ENCODE data around the gene BMI1.

Gene BMI1

GRCh38 chr10:22325272-22326144 is 4.6 kb downstream of the BMI1 start:
- TF ChIP-seq MYC (IDR thresholded peaks at IDR 0.05; ENCODE audit: low read depth, low read length) = no peak
- no peak for TF ChIP-seq MAX (IDR thresholded peaks at IDR 0.05; ENCODE audit: low read depth, low read length)
- no peak for TF ChIP-seq POLR2A (IDR thresholded peaks at IDR 0.05; ENCODE audit: extremely low read depth, insufficient read length)
- TF ChIP-seq, protein P1, sequence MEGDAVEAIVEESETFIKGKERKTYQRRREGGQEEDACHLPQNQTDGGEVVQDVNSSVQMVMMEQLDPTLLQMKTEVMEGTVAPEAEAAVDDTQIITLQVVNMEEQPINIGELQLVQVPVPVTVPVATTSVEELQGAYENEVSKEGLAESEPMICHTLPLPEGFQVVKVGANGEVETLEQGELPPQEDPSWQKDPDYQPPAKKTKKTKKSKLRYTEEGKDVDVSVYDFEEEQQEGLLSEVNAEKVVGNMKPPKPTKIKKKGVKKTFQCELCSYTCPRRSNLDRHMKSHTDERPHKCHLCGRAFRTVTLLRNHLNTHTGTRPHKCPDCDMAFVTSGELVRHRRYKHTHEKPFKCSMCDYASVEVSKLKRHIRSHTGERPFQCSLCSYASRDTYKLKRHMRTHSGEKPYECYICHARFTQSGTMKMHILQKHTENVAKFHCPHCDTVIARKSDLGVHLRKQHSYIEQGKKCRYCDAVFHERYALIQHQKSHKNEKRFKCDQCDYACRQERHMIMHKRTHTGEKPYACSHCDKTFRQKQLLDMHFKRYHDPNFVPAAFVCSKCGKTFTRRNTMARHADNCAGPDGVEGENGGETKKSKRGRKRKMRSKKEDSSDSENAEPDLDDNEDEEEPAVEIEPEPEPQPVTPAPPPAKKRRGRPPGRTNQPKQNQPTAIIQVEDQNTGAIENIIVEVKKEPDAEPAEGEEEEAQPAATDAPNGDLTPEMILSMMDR (IDR thresholded peaks at IDR 0.05; ENCODE audit: low read depth, low read length) = no peak
- peak; percentile 36 for DNase-seq (ENCODE audit: low read depth)
- peak overlapping the region; percentile 64 for H3K4me3 ChIP-seq (ENCODE audit: low read depth, low read length)

- DNase-seq (ENCODE audit: low read depth) = no peak
- TF ChIP-seq, protein P1 (IDR thresholded peaks at IDR 0.05; ENCODE audit: low read depth, low read length) = no peak
- TF ChIP-seq POLR2A (IDR thresholded peaks at IDR 0.05; ENCODE audit: extremely low read depth, insufficient read length) = no peak
- no peak for TF ChIP-seq MAX (IDR thresholded peaks at IDR 0.05; ENCODE audit: low read depth, low read length)
- no peak for TF ChIP-seq MYC (IDR thresholded peaks at IDR 0.05; ENCODE audit: low read depth, low read length)
- H3K4me3 ChIP-seq (ENCODE audit: low read depth, low read length) = no peak overlapping the region
Observed at GRCh38 chr10:22326145-22326702, 5.3 kb downstream of the BMI1 start.

- TF ChIP-seq, protein P1 (IDR thresholded peaks at IDR 0.05; ENCODE audit: low read depth, low read length) = no peak
- TF ChIP-seq MYC (IDR thresholded peaks at IDR 0.05; ENCODE audit: low read depth, low read length) (no peak), MAX (IDR thresholded peaks at IDR 0.05; ENCODE audit: low read depth, low read length) (no peak), POLR2A (IDR thresholded peaks at IDR 0.05; ENCODE audit: extremely low read depth, insufficient read length) (no peak)
- no peak for DNase-seq (ENCODE audit: low read depth)
- no peak overlapping the region for H3K4me3 ChIP-seq (ENCODE audit: low read depth, low read length)
Observed at GRCh38 chr10:22329150-22329549, 8.3 kb downstream of the BMI1 start.

DNA sequence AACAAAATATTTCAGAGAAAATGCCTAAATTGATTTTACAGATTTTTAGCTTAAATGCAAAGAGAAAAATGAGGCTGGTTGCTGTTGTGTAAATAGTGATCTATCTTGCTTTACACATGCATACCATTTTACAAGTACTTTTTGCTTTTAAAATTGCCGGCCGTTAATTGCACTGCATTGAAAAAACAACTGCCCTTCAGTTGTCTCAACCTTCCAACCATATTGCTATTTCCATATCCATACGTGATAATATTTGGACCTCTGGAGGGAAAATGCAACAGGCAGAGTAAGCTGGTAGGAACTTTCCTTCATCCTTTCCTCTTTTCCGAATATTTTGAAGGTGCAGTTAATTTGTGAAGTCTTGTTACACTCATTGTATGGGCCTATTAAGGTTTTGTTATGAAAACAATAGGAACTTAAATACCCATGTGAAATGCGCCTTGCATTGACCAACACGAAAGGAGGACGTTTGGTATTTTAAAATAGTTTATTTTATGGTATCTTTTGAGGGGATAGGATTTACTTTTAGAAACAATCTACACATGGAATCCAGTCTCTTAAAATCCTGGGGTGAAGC is 11.3 kb downstream of the BMI1 start:
- DNase-seq (ENCODE audit: low read depth) = no peak
- no peak for TF ChIP-seq MAX (IDR thresholded peaks at IDR 0.05; ENCODE audit: low read depth, low read length)
- H3K4me3 ChIP-seq (ENCODE audit: low read depth, low read length) = no peak overlapping the region

DNA sequence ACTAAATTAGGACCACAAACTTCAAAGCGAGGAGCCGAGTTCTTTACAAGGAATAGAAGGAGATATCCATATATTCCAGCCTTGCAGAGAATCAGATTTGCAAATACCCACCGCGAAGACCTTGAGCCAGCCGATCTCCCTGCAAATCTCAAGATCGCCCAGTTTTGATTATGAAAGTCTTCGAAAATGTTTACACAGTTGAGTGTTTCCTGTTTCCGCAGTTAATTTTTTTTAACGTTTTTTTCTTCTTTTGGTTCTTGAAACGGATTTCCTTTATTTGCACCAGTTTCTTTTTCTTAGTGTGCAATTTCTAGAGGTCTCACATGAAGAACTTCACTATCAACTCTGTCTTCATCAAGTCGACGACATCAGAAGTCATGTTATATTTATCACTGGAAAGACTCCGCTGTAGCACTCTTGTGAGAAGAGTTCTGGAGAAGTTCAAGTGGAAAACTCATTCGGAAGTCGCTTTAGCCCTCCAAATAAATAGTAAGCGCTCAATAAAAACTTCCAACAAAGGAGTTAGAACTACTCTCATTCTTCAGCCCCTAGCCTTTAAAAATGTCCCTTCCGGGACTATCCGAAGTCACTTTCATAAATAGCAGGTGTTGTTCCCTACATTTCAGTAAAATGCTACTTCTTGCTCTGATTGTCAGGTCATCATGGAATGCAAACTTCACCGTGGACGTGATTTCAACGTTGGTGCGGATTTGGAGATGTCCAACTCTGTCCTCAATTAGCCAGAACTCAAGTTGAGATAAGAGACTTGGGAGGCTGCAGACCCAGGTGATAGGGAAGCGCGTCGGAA is 12.5 kb downstream of the BMI1 start:
- no peak for DNase-seq (ENCODE audit: low read depth)
- TF ChIP-seq MYC (IDR thresholded peaks at IDR 0.05; ENCODE audit: low read depth, low read length) (no peak), POLR2A (IDR thresholded peaks at IDR 0.05; ENCODE audit: extremely low read depth, insufficient read length) (no peak), MAX (IDR thresholded peaks at IDR 0.05; ENCODE audit: low read depth, low read length) (no peak)
- TF ChIP-seq, protein P1 (IDR thresholded peaks at IDR 0.05; ENCODE audit: low read depth, low read length) = no peak
- no peak overlapping the region for H3K4me3 ChIP-seq (ENCODE audit: low read depth, low read length)
